Measurements from ENCODE around the gene GATA5. TPM values are rescaled to one million over a fixed set of nuclear protein-coding genes. Genes with fewer than 3 reads are reported as not detected.

GATA5 gene
- total and polyA plus RNA-seq, 10 of the 15 experiments (the other 5 are each of a cell fraction or from before 2014, with no cell fraction given) = not detected

DNA sequence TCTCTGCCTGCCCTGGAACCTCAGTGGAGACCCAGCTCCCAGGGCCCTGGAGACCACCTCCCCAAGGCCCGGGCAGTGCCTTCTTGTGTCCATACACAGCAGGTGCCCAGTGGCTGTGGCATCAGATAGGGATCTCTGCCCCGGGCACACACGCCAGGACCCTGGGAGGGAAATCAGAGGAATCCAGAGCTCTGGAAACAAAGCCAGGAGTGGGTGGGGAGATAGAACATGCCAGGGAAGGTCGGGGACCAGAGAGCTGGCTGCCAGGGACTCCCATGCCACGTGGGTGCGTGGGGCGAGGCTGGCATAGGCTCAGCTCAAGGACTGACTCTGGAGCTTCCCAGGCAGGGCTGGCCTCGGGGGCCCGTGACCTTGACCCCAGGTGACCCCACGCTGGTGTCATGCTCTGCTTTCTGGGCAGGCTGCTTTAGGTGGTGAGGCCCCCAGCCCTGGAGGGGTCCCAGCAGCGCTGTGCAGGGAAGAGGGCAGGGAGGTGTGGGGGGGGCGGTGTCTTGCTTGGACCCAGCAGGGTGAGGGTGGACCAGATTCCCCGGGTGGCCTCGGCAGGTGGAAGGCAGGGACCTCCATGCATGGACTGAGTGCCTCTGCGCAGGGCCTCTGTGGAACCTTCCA lies 17.6 kb upstream of the GATA5 start (continued):
- TF ChIP-seq RCOR1 (conservative IDR thresholded peaks at IDR 0.05; ENCODE audit: low read depth, low read length) = no peak

DNA sequence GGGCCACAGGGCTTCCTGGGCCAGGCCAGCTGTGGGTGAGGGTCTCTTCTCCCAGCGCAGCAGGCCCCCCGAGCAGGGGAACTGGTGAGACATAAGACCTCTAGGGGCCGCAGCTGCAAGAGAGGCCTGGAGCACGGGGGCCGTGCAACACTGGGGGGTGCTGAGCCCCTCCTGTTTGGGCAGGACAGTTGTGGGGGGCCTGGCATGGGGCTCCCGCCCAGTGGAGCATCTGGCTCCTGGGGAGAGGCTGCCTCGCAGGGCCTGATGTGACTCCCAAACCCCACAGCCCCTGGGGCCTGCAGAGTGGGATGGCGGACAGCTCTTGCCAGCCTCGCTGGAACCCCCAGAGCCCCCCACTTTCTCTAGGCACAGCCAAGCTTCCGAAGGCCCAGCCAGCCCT lies 16.9 kb upstream of the GATA5 start:
- Histone ChIP-seq H3K4me3 (no peak overlapping the region), H3K27me3 (replicated peaks in 1 of 2; ENCODE audit: control insufficient read depth in 2 of 2, insufficient read depth in 2 of 2, low read length in 1 of 2) (peaks cover 2 to 4% of the 10 kb centered on the region in 2 experiments; a peak in 1 of 4 replicates), H3K9me3 (replicated peaks; ENCODE audit: control insufficient read depth, insufficient read depth, low read length) (no peaks in the 10 kb centered on the region), H3K9ac (ENCODE audit: control insufficient read depth, insufficient read depth, low read length) (no peak overlapping the region), H4K20me1 (ENCODE audit: control insufficient read depth, insufficient read depth) (no peaks in the 10 kb centered on the region), H3K4me1 (ENCODE audit: control insufficient read depth, insufficient read depth, low read length) (peaks cover 6% of the 10 kb centered on the region), H3K27ac (ENCODE audit: control insufficient read depth, insufficient read depth) (no peak overlapping the region), H3K79me2 (ENCODE audit: control insufficient read depth, insufficient read depth, low read length) (no peaks in the 10 kb centered on the region), H3K36me3 (ENCODE audit: control insufficient read depth in 2 of 2, insufficient read depth in 2 of 2, low read length in 1 of 2) (no peaks in the 10 kb centered on the region), H2AFZ (ENCODE audit: control insufficient read depth, low read depth, low read length) (no peak overlapping the region), H3K4me2 (ENCODE audit: control insufficient read depth, insufficient read depth) (no peak overlapping the region)
- FAIRE-seq (no peak), ATAC-seq (no peak), DNase-seq (ENCODE audit: low read depth, low spot score) (no peak)
- ChIA-PET SMC1A (ENCODE audit: uncharacterized antibody, unreplicated experiment) (interaction anchor here (1.1 kb wide), 1 partner anchor 124 kb away, joined by 3 read pairs; no protein-coding TSS in a partner anchor), CTCF (interaction anchor here (0.8 kb wide), 1 partner anchor 9 kb away, joined by 3 read pairs; no protein-coding TSS in a partner anchor), RAD21 (ENCODE audit: unreplicated experiment) (no interaction called here), POLR2A (no interaction called here)
- WGBS (ENCODE audit: insufficient coverage, insufficient replicate concordance, low lambda C conversion rate, missing lambda C conversion rate) = 61% methylated on average over 10 of the region's 10 CpGs
- intact Hi-C loops (cut with micrococcal nuclease; ENCODE audit: unreplicated experiment) = no loop called here
- no peak for TF ChIP-seq TCF7 (IDR thresholded peaks at IDR 0.05; ENCODE audit: borderline replicate concordance)
- no peak for TF ChIP-seq SIX5 (IDR thresholded peaks at IDR 0.05; ENCODE audit: low read depth, low read length, severe bottlenecking)
- TF ChIP-seq SREBF2 (IDR thresholded peaks at IDR 0.05; ENCODE audit: low read length) = no peak
- TF ChIP-seq, protein P1, sequence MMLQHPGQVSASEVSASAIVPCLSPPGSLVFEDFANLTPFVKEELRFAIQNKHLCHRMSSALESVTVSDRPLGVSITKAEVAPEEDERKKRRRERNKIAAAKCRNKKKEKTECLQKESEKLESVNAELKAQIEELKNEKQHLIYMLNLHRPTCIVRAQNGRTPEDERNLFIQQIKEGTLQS (IDR thresholded peaks at IDR 0.05; ENCODE audit: borderline replicate concordance, extremely low read depth, low read depth, low read length) = no peak
- TF ChIP-seq EGR1 (IDR thresholded peaks at IDR 0.05; ENCODE audit: borderline replicate concordance in 1 of 2, low read depth in 2 of 2, low read length in 2 of 2) = no peak
- TF ChIP-seq, protein P2, sequence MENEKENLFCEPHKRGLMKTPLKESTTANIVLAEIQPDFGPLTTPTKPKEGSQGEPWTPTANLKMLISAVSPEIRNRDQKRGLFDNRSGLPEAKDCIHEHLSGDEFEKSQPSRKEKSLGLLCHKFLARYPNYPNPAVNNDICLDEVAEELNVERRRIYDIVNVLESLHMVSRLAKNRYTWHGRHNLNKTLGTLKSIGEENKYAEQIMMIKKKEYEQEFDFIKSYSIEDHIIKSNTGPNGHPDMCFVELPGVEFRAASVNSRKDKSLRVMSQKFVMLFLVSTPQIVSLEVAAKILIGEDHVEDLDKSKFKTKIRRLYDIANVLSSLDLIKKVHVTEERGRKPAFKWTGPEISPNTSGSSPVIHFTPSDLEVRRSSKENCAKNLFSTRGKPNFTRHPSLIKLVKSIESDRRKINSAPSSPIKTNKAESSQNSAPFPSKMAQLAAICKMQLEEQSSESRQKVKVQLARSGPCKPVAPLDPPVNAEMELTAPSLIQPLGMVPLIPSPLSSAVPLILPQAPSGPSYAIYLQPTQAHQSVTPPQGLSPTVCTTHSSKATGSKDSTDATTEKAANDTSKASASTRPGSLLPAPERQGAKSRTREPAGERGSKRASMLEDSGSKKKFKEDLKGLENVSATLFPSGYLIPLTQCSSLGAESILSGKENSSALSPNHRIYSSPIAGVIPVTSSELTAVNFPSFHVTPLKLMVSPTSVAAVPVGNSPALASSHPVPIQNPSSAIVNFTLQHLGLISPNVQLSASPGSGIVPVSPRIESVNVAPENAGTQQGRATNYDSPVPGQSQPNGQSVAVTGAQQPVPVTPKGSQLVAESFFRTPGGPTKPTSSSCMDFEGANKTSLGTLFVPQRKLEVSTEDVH (IDR thresholded peaks at IDR 0.05; ENCODE audit: low read depth, partially characterized antibody) = no peak
- no peak for TF ChIP-seq BMI1 (IDR thresholded peaks at IDR 0.05; ENCODE audit: borderline replicate concordance)
- no peak for TF ChIP-seq MEF2A (IDR thresholded peaks at IDR 0.05; ENCODE audit: insufficient read depth, low read depth, low read length)
- no peak for TF ChIP-seq LARP7 (IDR thresholded peaks at IDR 0.05)
- TF ChIP-seq ZNF622 (IDR thresholded peaks at IDR 0.05) = no peak
- TF ChIP-seq, protein P3, sequence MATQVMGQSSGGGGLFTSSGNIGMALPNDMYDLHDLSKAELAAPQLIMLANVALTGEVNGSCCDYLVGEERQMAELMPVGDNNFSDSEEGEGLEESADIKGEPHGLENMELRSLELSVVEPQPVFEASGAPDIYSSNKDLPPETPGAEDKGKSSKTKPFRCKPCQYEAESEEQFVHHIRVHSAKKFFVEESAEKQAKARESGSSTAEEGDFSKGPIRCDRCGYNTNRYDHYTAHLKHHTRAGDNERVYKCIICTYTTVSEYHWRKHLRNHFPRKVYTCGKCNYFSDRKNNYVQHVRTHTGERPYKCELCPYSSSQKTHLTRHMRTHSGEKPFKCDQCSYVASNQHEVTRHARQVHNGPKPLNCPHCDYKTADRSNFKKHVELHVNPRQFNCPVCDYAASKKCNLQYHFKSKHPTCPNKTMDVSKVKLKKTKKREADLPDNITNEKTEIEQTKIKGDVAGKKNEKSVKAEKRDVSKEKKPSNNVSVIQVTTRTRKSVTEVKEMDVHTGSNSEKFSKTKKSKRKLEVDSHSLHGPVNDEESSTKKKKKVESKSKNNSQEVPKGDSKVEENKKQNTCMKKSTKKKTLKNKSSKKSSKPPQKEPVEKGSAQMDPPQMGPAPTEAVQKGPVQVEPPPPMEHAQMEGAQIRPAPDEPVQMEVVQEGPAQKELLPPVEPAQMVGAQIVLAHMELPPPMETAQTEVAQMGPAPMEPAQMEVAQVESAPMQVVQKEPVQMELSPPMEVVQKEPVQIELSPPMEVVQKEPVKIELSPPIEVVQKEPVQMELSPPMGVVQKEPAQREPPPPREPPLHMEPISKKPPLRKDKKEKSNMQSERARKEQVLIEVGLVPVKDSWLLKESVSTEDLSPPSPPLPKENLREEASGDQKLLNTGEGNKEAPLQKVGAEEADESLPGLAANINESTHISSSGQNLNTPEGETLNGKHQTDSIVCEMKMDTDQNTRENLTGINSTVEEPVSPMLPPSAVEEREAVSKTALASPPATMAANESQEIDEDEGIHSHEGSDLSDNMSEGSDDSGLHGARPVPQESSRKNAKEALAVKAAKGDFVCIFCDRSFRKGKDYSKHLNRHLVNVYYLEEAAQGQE (IDR thresholded peaks at IDR 0.05; ENCODE audit: low read depth, low read length) = no peak
- no peak for TF ChIP-seq TARDBP (IDR thresholded peaks at IDR 0.05; ENCODE audit: borderline replicate concordance)
- in situ Hi-C loops (cut with MboI) = no loop called here
- BruUV-seq (replicated peaks) = no TSS peak
